ENCODE measurements around the gene BRD2.

Gene BRD2

GRCh38 chr6:33023536-33023935 is 55.1 kb downstream of the BRD2 start:
- H3K4me2 ChIP-seq (ENCODE audit: low read depth, low read length) = no peak overlapping the region
- no peaks in the 10 kb centered on the region for H3K36me3 ChIP-seq (replicated peaks; ENCODE audit: insufficient read depth, low read length)
- H2AFZ ChIP-seq (ENCODE audit: low read length) = no peak overlapping the region
- no peak for TF ChIP-seq CTCF (IDR thresholded peaks at IDR 0.05; ENCODE audit: low read length)
- no peak for TF ChIP-seq EZH2 (optimal IDR thresholded peaks at IDR 0.05; ENCODE audit: low read depth, low read length)
- TF ChIP-seq EZH2phosphoT487 (IDR thresholded peaks at IDR 0.05; ENCODE audit: low read length) = no peak
- H3K27ac ChIP-seq (ENCODE audit: low read length) = no peak overlapping the region
- no peaks in the 10 kb centered on the region for H3K9me3 ChIP-seq (replicated peaks; ENCODE audit: insufficient read depth, low read length)
- no peak overlapping the region for H3K9ac ChIP-seq (ENCODE audit: low read length)
- no peak overlapping the region for H3K4me3 ChIP-seq (ENCODE audit: low read length)
- no peaks in the 10 kb centered on the region for H3K9me2 ChIP-seq (replicated peaks; ENCODE audit: insufficient read depth, low read length)
- no peaks in the 10 kb centered on the region for H3K79me2 ChIP-seq (ENCODE audit: low read length)
- DNase-seq = no peak
- peaks cover 8% of the 10 kb centered on the region; the same call in 1 of the 2 replicates for H3K27me3 ChIP-seq (replicated peaks; ENCODE audit: insufficient read depth, low read length)
- peaks cover 12% of the 10 kb centered on the region for H3K4me1 ChIP-seq (ENCODE audit: low read length)
- H4K20me1 ChIP-seq (ENCODE audit: insufficient read depth, low read length) = no peaks in the 10 kb centered on the region
- peaks cover 11% of the 10 kb centered on the region for H3F3A ChIP-seq (ENCODE audit: insufficient read depth, low read length)

- Histone ChIP-seq H3K9me3 (replicated peaks; ENCODE audit: insufficient read depth, low read length) (no peaks in the 10 kb centered on the region), H3K9me2 (replicated peaks; ENCODE audit: insufficient read depth, low read length) (no peaks in the 10 kb centered on the region), H3F3A (ENCODE audit: insufficient read depth, low read length) (peaks cover 12% of the 10 kb centered on the region), H3K9ac (ENCODE audit: low read length) (no peak overlapping the region), H3K27ac (ENCODE audit: low read length) (no peak overlapping the region), H3K4me3 (ENCODE audit: low read length) (no peak overlapping the region), H3K4me2 (ENCODE audit: low read depth, low read length) (no peak overlapping the region), H3K27me3 (replicated peaks; ENCODE audit: insufficient read depth, low read length) (0 out of 2 replicates have a peak, but pooled peaks cover 4% of the 10 kb centered on the region), H3K79me2 (ENCODE audit: low read length) (no peaks in the 10 kb centered on the region), H2AFZ (ENCODE audit: low read length) (no peak overlapping the region), H3K36me3 (replicated peaks; ENCODE audit: insufficient read depth, low read length) (no peaks in the 10 kb centered on the region), H3K4me1 (ENCODE audit: low read length) (peaks cover 19% of the 10 kb centered on the region), H4K20me1 (ENCODE audit: insufficient read depth, low read length) (no peaks in the 10 kb centered on the region)
- TF ChIP-seq CTCF (IDR thresholded peaks at IDR 0.05; ENCODE audit: low read length) (no peak), EZH2phosphoT487 (IDR thresholded peaks at IDR 0.05; ENCODE audit: low read length) (no peak), EZH2 (optimal IDR thresholded peaks at IDR 0.05; ENCODE audit: low read depth, low read length) (no peak)
- DNase-seq = no peak
Observed at GRCh38 chr6:33024521-33024920, 56.1 kb downstream of the BRD2 start.

GRCh38 chr6:33028220-33028849 is 59.9 kb downstream of the BRD2 start:
- Histone ChIP-seq H3K4me2 (ENCODE audit: low read depth, low read length) (peak overlapping the region; percentile 5; the same call in 1 of the 2 replicates), H3F3A (ENCODE audit: insufficient read depth, low read length) (peaks cover 12% of the 10 kb centered on the region), H4K20me1 (ENCODE audit: insufficient read depth, low read length) (no peaks in the 10 kb centered on the region), H3K9ac (ENCODE audit: low read length) (no peak overlapping the region), H3K79me2 (ENCODE audit: low read length) (no peaks in the 10 kb centered on the region), H3K36me3 (replicated peaks; ENCODE audit: insufficient read depth, low read length) (no peaks in the 10 kb centered on the region), H2AFZ (ENCODE audit: low read length) (no peak overlapping the region), H3K27ac (ENCODE audit: low read length) (peak overlapping the region; percentile 39; the same call in 1 of the 2 replicates), H3K27me3 (replicated peaks; ENCODE audit: insufficient read depth, low read length) (no peaks in the 10 kb centered on the region), H3K4me3 (ENCODE audit: low read length) (no peak overlapping the region), H3K9me2 (replicated peaks; ENCODE audit: insufficient read depth, low read length) (no peaks in the 10 kb centered on the region), H3K4me1 (ENCODE audit: low read length) (peaks cover 21% of the 10 kb centered on the region), H3K9me3 (replicated peaks; ENCODE audit: insufficient read depth, low read length) (no peaks in the 10 kb centered on the region)
- no peak for DNase-seq
- no peak for TF ChIP-seq CTCF (IDR thresholded peaks at IDR 0.05; ENCODE audit: low read length)
- no peak for TF ChIP-seq EZH2 (optimal IDR thresholded peaks at IDR 0.05; ENCODE audit: low read depth, low read length)
- TF ChIP-seq EZH2phosphoT487 (IDR thresholded peaks at IDR 0.05; ENCODE audit: low read length) = no peak
